Measurements from ENCODE around the gene BEST2.
A peak's percentile ranks its signal among the peaks of the same experiment; 100 is the strongest.

Gene BEST2

DNA sequence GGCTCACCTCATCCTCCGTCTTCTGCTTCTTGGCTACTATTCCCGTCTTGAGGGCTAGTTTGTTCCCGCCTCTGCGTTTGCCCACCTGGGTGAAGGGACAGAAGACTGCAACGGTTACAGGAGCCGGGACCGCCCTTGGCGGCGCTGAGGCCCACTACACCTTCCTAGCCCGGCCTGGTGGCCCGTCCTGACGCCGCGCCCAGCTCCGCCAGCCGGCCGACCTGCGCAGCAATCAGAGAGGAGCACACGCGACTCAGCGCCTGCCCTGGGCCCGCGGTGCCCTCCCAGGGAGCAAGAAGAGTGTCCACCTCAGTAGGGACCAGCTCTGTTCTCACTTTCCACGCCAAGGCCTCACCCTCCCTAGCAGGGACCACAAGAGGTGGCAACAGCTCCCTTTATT is 20.3 kb upstream of the BEST2 start:
- DNase-seq (ENCODE audit: low read depth) = no peak

DNA sequence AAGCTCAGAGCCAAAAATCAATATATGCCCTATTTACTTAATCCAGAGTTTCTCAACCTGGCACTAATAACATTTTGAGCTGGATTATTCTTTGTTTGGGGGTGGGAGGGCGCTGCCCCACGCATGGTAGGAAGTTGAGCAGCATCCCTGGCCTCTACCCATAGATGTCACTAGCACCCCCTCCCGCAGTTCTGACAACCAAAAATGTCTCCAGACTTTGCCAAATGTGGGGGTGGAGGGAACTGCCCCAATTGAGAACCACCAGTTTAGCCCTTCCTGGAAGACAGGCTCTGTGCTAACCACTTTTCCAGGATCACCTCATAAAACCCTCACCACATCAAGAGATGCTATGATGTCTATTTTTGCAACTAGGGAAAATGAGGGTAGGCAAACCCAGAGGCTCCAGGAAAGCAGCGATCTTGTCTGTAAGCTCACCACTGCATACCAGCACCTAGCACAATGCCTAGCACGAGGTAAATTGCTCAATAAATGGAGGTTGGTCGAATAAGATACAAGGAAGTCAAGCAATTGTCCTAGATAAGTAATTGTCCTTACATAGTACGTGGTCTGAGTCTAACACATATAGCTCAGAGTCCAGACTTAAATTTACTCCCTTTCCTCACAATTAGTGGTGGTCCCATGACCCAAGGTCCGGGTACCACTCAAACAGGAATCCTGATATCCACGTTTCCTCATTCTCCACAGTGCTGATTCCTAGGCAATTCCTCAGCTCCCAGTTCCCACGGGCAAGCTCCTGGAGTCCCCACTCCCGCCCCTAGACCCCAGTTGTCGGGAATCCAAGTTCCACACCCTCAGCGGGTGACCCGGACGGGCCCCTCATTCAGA is 18.0 kb upstream of the BEST2 start:
- DNase-seq (ENCODE audit: low read depth) = peak; percentile 43

DNA sequence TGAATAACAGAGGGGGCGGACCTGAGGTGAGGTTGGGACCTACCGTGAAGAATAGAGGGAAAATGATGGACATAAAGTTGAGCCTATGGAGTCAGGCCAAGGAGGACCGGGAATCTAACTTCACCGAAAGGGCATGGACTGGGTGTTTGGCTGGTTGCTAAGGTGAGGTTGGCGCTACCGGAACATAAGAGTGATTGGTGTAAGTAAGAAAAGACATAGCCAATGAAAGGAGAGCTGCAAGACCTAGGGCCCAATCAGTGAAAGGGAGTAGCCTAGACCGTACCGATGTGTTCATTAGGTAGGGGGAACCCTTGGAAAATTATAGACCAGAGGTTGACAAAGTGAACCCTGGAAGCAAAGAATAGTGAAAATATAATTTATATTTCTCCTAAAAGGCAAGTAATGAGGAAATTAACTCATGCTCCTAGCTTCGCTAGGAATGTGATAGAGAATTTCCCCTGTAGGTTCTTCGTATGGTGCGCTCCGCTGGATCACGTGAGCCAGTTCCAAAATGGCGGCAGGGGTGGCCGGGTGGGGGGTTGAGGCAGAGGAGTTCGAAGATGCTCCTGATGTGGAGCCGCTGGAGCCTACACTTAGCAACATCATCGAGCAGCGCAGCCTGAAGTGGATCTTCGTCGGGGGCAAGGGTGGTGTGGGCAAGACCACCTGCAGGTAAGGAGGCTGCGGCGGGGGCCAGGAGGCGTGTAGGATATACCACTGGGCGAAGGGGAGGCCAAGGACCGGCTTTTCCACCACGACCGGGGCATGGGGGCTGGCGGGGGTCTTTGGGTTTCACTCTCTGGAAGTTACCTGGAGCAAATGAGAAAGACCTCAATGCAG is 14.4 kb upstream of the BEST2 start, which contains the start of gene GET3:
Gene GET3, plus strand, starts transcription at position 503 of the 840 bp plus-strand sequence. Its CDS starts 9 bp downstream, at position 512.
- DNase-seq (ENCODE audit: low read depth) = peak; percentile 68

DNA sequence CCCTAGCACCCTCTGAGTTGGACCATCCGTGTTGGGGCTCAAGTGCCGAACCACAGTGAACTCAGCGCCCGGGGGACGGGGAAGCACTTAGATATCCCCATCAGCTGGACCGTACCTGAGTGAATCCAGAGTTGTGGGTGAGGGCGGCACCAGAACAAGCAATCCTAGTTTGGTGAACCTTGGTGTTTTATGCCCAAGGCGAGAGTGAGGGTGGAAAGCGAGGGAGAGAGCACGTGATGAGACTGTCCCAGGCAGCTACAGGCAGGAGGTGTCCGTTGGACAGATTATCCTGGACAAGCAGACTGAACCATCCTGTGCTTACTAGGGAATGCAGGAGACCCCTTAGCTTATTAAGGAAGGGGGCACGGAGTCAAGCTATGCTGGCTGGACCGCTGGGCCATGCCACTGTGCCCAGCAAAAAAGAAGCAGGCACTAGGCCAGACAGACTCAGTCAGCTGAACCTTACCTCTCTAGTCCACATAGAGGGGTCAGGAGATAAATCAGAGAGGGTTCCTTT is 13.7 kb upstream of the BEST2 start:
- no peak for DNase-seq (ENCODE audit: low read depth)

DNA sequence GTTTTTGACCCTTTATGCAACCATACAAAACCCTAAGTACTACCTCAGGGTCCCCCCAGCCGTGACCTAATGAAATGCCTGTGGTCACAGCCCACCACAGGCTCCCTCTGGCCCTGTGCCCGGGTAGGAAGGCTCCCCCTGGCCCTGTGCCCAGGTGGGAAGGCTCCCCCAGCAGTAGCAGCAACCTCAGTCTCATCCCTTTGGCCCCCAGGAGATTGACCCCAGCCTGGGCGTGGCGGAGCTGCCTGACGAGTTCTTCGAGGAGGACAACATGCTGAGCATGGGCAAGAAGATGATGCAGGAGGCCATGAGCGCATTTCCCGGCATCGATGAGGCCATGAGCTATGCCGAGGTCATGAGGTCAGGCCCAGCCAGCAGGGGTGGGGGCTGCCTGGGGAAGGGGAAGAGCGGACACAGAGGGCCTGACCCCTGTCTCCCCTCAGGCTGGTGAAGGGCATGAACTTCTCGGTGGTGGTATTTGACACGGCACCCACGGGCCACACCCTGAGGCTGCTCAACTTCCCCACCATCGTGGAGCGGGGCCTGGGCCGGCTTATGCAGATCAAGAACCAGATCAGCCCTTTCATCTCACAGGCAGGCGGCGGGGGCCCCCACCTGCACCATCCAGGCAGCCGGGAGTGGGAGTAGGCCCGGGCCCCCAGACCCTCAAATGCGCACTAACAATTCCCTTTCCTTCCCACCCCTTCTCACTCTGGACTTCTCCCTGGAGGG is 6.3 kb upstream of the BEST2 start:
- DNase-seq (ENCODE audit: low read depth) = no peak

DNA sequence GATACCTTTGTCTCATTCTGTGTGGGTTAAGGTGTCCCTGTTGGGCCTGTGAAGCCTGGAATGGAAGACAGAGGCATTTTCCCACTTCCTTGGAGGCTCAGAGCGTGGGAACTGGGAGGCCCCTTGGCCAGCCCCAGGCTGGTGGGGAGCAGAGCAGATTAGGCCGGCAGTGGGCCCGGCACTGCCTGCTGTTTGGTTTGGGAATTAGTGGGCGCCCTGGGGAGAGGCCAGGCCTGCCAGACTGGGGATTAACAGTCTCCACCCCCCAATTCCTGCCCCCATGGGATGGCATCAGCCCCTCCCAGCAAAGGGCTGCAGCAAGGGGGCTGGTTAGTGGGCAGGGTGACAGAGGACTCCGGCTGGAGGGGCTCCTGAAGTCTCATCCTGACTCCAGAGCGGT is 3.1 kb upstream of the BEST2 start:
- no peak for DNase-seq (ENCODE audit: low read depth)

GRCh38 chr19:12749938-12750521 is 1.6 kb upstream of the BEST2 start:
- DNase-seq (ENCODE audit: low read depth) = no peak

DNA sequence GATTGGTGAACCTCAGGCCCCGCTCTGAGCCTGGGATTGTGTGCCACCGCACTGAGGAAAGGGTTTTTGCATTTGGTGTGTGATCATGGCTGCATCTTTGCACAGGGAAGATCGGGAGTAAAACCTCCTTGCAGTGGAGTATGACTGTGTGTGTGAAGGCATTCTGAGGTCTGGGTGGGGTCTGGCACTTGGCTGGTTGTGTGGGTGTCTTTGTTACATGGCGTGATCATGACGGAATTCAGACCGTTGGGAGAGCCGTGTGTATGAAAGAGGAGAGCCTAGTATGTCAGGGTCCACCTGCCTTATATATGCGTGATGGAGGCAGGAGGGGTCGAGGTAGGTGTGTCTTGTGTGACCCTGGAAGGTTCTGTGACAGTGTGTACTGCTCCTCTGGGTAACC is 740 bp upstream of the BEST2 start:
- no peak for DNase-seq (ENCODE audit: low read depth)

DNA sequence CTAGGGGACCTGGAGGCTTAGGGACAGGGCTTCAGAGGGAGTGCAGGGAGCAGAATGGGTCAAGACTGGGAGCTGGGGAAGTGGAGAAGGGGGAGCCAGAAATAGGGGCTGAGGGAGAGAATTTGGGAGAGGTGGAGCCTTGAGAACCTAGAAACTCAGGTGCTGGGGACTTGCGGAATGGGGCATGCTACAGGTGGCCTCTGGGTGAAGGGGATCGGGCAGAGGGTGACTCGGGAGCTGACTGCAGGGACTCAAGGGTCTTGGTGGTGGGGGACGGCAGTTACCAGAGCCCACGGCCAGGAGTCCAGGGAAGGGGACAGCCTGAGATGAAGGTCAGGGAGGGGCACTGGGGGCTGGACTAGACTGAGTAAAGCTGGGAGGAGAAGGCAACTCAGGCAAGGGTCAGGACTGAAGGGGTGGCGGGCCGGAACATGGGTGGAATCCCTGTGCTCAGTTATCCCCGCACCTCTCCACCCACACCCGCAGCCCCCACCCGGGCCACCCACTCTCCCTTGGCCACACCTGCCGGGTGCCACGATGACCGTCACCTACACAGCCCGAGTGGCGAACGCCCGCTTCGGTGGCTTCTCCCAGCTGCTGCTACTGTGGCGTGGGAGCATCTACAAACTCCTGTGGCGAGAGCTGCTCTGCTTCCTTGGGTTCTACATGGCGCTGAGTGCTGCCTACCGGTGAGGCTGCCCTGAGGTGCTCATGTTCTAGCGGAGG is 628 bp downstream of the BEST2 start:
- no peak for DNase-seq (ENCODE audit: low read depth)

- DNase-seq (ENCODE audit: low read depth) = no peak
These were observed 3.0 kb downstream of the BEST2 start for GRCh38 chr19:12754465-12755196.

DNA sequence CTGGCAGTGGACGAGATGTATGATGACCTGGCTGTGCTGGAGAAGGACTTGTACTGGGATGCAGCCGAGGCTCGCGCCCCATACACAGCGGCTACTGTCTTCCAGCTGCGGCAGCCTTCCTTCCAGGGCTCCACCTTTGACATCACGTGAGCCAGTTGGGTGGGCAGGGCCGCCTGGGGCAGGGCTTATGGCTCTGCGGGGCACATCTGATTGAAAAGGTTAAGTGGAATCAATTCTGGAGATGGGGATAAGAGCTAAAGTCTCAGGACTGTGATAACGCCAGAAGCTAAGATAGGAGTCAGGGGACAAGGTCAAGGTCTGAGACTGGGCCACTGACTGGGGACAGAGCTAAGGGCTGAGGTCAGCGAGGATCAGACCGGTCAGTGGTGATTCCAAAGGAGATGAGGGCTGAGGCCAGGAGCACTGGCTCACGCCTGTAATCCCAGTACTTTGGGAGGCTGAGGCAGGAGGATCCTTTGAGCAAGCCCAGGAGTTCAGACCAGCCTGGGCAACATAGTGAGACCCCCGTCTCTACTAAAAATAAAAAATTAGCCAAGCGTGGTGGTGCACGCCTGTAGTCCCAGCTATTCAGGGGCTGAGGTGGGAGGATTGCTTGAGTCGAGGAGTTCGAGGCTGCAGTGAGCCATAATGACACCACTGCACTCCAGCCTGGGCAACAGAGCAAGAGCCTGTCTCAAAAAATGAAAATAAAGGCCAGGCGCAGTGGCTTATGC is 4.7 kb downstream of the BEST2 start:
- no peak for DNase-seq (ENCODE audit: low read depth)

DNA sequence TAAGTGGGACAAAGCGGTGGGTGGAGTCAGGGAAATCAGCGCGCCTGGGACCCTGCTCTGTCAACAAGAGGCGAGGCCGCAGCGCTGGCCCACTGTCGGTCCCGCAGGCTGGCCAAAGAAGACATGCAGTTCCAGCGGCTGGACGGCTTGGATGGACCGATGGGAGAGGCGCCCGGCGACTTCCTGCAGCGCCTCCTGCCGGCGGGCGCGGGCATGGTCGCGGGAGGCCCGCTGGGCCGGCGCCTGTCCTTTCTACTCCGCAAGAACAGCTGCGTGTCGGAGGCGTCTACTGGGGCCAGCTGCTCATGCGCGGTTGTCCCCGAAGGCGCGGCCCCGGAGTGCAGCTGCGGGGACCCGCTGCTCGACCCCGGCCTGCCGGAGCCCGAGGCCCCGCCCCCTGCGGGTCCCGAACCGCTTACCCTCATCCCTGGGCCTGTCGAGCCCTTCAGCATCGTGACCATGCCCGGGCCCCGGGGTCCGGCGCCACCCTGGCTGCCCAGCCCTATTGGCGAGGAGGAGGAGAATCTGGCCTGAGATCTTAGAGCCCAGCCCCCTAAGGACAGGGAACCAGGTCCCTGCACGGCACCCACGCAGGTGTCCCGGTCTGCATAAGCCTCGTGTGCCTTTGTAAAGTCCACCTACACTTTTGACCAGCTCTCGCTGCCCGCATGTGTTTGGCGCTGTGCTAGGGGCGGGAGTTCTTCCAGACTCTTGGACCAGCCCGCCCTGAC is 6.1 kb downstream of the BEST2 start:
- peak; percentile 74 for DNase-seq (ENCODE audit: low read depth)

DNA sequence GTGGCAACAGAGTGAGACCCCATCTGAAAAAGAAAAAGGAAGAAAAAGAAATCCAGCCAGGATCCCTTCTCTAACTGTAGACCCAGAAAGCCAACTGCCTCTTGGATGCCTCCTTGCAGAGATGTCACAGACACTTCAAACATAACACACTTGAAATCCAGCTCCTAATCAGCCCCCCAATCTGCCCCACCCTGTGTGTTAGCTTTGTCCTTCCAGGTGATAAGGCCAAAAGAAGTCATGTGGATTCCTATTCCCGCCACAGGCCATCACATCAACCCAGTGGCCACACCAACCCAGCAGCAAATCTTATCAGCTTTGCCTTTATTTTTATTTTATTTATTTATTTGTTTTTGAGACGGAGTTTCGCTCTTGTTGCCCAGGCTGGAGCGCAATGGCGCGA is 8.1 kb downstream of the BEST2 start:
- no peak for DNase-seq (ENCODE audit: low read depth)

DNA sequence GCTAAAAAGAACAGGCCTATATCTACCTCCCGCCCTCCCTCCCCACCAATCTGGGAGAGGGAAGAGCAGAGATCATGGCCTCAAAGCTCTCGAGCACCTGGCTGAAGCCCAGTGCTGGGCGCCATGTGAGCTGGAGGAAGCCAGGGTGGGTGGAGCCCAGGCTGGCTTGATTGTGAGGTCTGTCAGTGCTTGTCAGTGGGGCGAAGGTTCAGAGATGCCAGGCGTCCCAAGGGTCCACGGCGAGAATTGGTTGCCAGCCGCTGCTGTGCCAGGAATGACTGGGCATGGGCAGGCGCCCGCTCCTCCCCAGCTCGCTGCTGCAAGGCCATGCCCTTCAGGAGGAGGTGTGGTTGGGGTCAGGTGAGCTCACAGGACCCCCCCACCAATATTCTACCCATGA is 11.5 kb downstream of the BEST2 start:
- DNase-seq (ENCODE audit: low read depth) = no peak

DNA sequence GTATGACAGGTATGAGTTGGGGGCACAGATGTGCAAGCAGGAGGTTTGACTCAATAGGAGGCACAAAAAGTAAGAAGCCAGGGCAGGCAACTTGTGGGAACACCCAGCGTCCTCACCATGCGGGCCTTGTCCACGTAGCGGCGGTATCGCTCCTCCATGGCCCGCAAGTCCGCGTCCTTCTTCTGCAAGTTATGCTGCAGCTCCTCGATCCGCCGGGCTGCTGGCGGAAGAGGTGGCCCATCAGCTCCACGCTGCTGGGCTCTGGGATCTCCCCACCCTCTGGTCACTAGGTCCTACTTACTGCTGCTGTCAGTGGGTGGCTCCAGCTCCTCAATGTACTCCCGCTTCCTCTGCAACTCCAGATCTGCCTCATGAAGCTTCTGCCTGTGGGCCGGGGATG is 13.1 kb downstream of the BEST2 start:
- DNase-seq (ENCODE audit: low read depth) = no peak

GRCh38 chr19:12766051-12766521 is 14.5 kb downstream of the BEST2 start:
- peak; percentile 68 for DNase-seq (ENCODE audit: low read depth)

DNA sequence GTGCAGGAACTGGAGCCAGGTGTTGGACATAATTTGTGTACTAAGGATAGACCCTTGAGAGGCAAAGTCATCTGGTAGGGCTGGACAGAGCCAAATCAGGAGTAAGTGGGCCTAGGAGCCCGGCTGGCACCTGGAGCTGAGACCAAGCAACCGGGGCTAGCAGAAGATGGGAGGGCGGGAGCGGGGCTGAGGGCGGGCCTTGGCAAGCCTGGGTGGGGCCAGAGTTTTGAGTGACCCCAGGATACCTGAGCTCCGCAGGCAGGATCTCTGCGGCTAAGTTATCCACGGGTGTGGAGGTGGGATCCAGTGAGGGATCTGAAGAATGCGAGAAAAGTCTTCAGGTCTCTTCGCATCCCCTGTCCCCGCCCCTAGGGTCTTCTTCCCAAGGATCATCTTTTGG is 15.6 kb downstream of the BEST2 start:
- DNase-seq (ENCODE audit: low read depth) = no peak

DNA sequence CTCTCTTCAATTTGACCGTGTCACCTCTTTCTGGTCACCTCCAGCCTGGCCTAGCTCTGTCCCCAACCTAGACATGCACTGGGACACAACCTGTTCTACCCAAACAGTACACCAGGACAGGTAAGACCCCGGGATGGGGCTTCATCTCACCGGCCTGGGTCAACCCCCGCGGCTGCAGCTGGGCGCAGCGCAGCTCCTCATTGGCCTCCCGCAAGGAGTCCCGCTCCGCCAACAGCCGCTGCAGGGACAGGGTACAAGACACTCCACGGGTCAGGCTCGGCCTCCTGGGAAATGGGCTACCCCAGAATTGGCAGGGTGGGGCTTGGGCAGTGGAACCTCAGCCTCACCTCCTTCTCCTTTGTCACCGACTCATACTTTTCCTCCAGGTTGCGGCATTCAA is 16.1 kb downstream of the BEST2 start:
- no peak for DNase-seq (ENCODE audit: low read depth)

DNA sequence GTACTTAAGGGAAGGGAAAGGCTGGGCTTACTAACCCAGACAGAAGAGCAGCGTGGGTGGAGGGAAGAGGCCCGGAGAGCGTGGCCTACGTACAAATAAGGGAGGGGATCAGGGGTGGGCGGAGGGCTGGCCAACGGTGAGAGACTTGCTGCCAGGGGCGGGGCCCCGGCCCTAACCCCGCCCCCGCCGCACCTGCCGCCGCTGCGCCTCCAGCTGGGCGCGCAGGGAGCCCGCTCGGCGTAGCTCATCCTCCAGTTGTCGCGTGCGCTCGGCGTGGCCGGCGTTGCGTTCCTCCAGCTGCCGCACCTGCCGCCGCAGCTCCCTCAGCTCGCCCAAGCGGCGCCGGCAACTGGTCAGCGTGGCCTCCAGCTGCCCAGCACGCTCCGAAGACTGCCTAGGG is 18.1 kb downstream of the BEST2 start:
- peak; percentile 55 for DNase-seq (ENCODE audit: low read depth)
